Measurements from ENCODE around the gene HID1. TPM values are rescaled to one million over a fixed set of nuclear protein-coding genes. Genes with fewer than 3 reads are reported as not detected.
"Not testable (repeated sequence)": the region's sequence is repeated elsewhere in the genome, so short reads cannot be mapped to it uniquely, and the experiment has no call there.

Gene HID1
- total RNA-seq, 4 donors from 2014 or later, result 2.9 to 11.6 (median 6.2) TPM

DNA sequence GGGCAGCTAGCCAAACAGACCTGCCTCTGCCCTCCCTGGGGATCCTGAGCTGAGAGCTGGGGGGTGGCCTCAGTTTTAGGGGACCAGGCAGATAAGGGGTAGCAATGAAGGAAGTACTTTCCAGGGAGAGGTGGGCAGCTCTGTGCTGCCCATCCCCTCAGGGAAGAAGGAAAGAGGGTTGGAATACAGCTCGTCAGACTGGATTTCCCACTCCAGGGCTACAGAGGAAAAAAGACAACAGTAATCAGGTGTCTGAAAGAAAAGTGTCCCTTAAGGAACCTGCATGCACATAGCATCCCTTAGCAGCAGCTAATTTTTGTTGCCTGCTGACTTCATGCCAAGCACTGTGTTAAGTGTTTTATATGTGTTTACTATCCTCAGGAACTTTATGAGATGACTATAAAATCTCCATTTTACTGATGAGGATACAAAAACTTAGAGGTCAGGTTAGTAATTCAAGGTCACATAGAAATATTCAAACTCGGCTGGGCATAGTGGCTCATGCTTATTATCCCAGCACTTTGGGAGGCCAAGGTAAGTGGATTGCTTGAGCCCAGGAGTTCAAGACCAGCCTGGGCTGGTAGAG, 36.7 kb upstream of the HID1 start:
- 63 to 70% methylated on average over 2 of the region's 2 CpGs for WGBS, 2 donors
- H3K4me3 ChIP-seq (ENCODE audit: low read depth, poor library complexity, severe bottlenecking), result no peak overlapping the region
- DNase-seq (ENCODE audit: low spot score in 2 of 2), result peak in 1 of 2 donors; percentile 26
- TF ChIP-seq POLR2A (IDR thresholded peaks at IDR 0.05), result no peak
- TF ChIP-seq, protein P1, sequence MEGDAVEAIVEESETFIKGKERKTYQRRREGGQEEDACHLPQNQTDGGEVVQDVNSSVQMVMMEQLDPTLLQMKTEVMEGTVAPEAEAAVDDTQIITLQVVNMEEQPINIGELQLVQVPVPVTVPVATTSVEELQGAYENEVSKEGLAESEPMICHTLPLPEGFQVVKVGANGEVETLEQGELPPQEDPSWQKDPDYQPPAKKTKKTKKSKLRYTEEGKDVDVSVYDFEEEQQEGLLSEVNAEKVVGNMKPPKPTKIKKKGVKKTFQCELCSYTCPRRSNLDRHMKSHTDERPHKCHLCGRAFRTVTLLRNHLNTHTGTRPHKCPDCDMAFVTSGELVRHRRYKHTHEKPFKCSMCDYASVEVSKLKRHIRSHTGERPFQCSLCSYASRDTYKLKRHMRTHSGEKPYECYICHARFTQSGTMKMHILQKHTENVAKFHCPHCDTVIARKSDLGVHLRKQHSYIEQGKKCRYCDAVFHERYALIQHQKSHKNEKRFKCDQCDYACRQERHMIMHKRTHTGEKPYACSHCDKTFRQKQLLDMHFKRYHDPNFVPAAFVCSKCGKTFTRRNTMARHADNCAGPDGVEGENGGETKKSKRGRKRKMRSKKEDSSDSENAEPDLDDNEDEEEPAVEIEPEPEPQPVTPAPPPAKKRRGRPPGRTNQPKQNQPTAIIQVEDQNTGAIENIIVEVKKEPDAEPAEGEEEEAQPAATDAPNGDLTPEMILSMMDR (IDR thresholded peaks at IDR 0.05), result no peak
- intact Hi-C loops (cut with DNase I; ENCODE audit: low total_unique reads), result no loop called here

DNA sequence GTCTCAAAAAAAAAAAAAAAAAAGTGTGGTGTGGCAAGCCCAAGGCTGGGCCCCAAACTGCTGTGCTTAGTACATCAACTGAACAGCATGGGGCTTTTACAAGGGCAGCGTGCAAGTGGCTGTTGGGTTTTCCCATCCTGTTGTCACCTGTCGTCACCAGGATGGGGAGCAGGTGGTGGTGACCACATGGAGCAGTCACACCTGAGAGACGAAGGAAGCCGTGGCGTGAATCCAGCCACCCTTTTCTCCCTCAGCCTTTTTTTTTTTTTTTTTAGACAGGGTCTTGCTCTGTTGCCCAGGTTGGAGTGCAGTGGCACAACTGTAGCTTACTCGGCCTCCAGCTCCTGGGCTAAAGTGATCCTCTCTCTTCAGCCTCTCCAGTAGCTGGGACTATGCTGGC, 35.8 kb upstream of the HID1 start:
- TF ChIP-seq, protein P1 (IDR thresholded peaks at IDR 0.05), result no peak
- TF ChIP-seq POLR2A (IDR thresholded peaks at IDR 0.05), result no peak
- 85 to 89% methylated on average over 6 of the region's 6 CpGs for WGBS, 2 donors
- H3K4me3 ChIP-seq (ENCODE audit: low read depth, poor library complexity, severe bottlenecking), result no peak overlapping the region
- intact Hi-C loops (cut with DNase I; ENCODE audit: low total_unique reads), result no loop called here
- no peak for DNase-seq (ENCODE audit: low spot score in 2 of 2)

DNA sequence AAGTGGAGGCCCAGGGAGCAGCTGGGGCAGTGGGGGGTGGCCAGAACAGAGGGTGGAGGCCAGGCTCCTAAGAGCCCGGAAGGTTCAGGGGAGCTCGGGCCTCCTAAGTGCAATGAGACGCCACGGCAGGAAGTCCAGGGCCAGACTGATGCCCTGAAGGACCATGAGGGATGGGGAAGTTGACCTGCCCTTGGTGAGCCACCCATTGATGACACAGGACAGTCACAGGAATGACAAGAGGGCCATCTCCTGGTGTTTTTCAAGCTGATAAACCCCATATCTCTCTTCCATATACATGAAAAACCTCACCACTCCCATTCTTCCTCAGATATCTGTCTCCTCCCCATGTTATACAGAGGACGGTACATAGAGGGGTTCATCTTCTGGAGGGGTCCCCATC, 34.1 kb upstream of the HID1 start:
- WGBS, 2 donors, result 85 to 95% methylated on average over 5 of the region's 5 CpGs
- no peak for DNase-seq (ENCODE audit: low spot score in 2 of 2)
- intact Hi-C loops (cut with DNase I; ENCODE audit: low total_unique reads), result no loop called here
- no peak overlapping the region for H3K4me3 ChIP-seq (ENCODE audit: low read depth, poor library complexity, severe bottlenecking)
- TF ChIP-seq, protein P1 (IDR thresholded peaks at IDR 0.05), result no peak
- TF ChIP-seq POLR2A (IDR thresholded peaks at IDR 0.05), result no peak

GRCh38 chr17:75006084-75006483, 33.5 kb upstream of the HID1 start:
- DNase-seq (ENCODE audit: low spot score in 2 of 2); intact Hi-C loops (cut with DNase I; ENCODE audit: low total_unique reads): not testable (repeated sequence)
- WGBS, 2 donors, result 92 to 94% methylated on average over 6 of the region's 6 CpGs

DNA sequence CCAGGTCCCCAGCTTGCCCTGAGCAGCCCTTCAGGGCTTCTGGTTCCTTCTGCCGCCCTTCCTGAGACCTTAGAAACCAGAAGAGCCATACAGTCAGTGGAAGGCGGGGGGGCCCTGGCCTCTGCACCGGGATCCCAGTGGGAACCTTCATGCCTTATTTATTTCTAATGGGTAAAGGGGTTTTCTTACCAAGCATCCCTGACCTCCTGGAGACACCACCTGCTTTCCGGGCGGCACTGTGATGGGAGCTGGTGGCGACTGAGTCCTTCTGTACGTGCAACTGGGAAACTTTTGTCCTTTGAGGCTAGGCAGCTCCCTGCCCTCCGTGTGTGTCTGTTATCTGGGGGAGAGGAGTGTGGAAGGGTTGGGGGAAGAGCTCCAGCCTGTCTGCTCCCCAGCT, 32.7 kb upstream of the HID1 start:
- 90 to 94% methylated on average over 8 of the region's 8 CpGs for WGBS, 2 donors
- no peak overlapping the region for H3K4me3 ChIP-seq (ENCODE audit: low read depth, poor library complexity, severe bottlenecking)
- intact Hi-C loops (cut with DNase I; ENCODE audit: low total_unique reads), result no loop called here
- DNase-seq (ENCODE audit: low spot score in 2 of 2), result no peak
- no peak for TF ChIP-seq POLR2A (IDR thresholded peaks at IDR 0.05)
- TF ChIP-seq, protein P1 (IDR thresholded peaks at IDR 0.05), result no peak

More at GRCh38 chr17:75006084-75006483, 33.5 kb upstream of the HID1 start:
- H3K4me3 ChIP-seq (ENCODE audit: low read depth, poor library complexity, severe bottlenecking), result not testable (repeated sequence)

- TF ChIP-seq POLR2A (IDR thresholded peaks at IDR 0.05), result no peak
- TF ChIP-seq, protein P1 (IDR thresholded peaks at IDR 0.05), result no peak
- DNase-seq (ENCODE audit: low spot score in 2 of 2), result no peak
- H3K4me3 ChIP-seq (ENCODE audit: low read depth, poor library complexity, severe bottlenecking), result no peak overlapping the region
- intact Hi-C loops (cut with DNase I; ENCODE audit: low total_unique reads), result no loop called here
- 91 to 92% methylated on average over 3 of the region's 3 CpGs for WGBS, 2 donors
Measured at GRCh38 chr17:75004371-75004770, 31.8 kb upstream of the HID1 start.
